Osteoblast (primary cell): Measurements from ENCODE around the gene EBI3. TPM values are rescaled to one million over a fixed set of nuclear protein-coding genes. Genes with fewer than 3 reads are reported as not detected.

ENCODE experiments used
- DNase-seq: peaks from one replicate; pipeline ENCODE4 v3.0.0; 2011; ENCODE audit warnings: low spot score, mixed read lengths; ENCODE audit not compliant: insufficient read length; ENCODE audit errors: missing footprints
- H2AFZ ChIP-seq: 2 replicates; pipeline ENCODE4 v1.6.0; 2011; ENCODE audit warnings: mild to moderate bottlenecking, low read length
- H3K27ac ChIP-seq: 2 replicates; pipeline ENCODE4 v1.5.1; 2011; ENCODE audit warnings: mild to moderate bottlenecking, low read depth, low read length, moderate library complexity
- H3K27me3 ChIP-seq: 2 replicates; pipeline ENCODE4 v1.6.0; 2012; ENCODE audit warnings: mild to moderate bottlenecking, control low read depth, inconsistent platforms, low read length, moderate library complexity; ENCODE audit not compliant: insufficient read depth
- H3K36me3 ChIP-seq: 2 replicates; pipeline ENCODE4 v1.5.1; 2011; ENCODE audit warnings: mild to moderate bottlenecking, low read length, control low read depth, moderate library complexity; ENCODE audit not compliant: insufficient read depth
- H3K4me1 ChIP-seq: 2 replicates; pipeline ENCODE4 v1.5.1; 2011; ENCODE audit warnings: mild to moderate bottlenecking, low read length, control low read depth, moderate library complexity; ENCODE audit not compliant: insufficient read depth
- H3K4me2 ChIP-seq: 2 replicates; pipeline ENCODE4 v1.6.0; 2011; ENCODE audit warnings: mild to moderate bottlenecking, low read length; ENCODE audit not compliant: insufficient read depth
- H3K4me3 ChIP-seq: fragments of 200-600 bp; sonication (generic); 3 replicates; pipeline ENCODE4 v1.5.1; 2012; ENCODE audit warnings: mild to moderate bottlenecking, low read length, inconsistent platforms; ENCODE audit not compliant: insufficient read depth
- H3K79me2 ChIP-seq: 2 replicates; pipeline ENCODE4 v1.6.0; 2012; ENCODE audit warnings: mild to moderate bottlenecking, low read length, control low read depth, inconsistent platforms; ENCODE audit not compliant: insufficient read depth
- H3K9me3 ChIP-seq: 2 replicates; pipeline ENCODE4 v1.5.1; 2011; ENCODE audit warnings: low read depth, low read length, control low read depth
- H4K20me1 ChIP-seq: 2 replicates; pipeline ENCODE4 v1.6.0; 2012; ENCODE audit warnings: mild to moderate bottlenecking, low read length, control low read depth; ENCODE audit not compliant: insufficient read depth
- total RNA-seq: library from RNA; depleted of rRNA; stranded (reverse); fragments of >200 nt; gene quantifications from 2 replicates; pipeline ENCODE4 v1.2.3, GENCODE V29; 2012
- TF ChIP-seq, protein P1 (sequence below): IDR thresholded peaks from 2 replicates; pipeline ENCODE4 v1.5.1; 2011; ENCODE audit warnings: mild to moderate bottlenecking, low read depth, low read length, moderate library complexity; ENCODE audit errors: extremely low read depth

EBI3 gene
- total RNA-seq, 1 donor = not detected

- H3K9me3 ChIP-seq = no peaks in the 10 kb centered on the region
- H4K20me1 ChIP-seq = no peaks in the 10 kb centered on the region
- H3K4me1 ChIP-seq = no peaks in the 10 kb centered on the region
- H3K4me2 ChIP-seq = no peak overlapping the region
- H3K36me3 ChIP-seq = no peaks in the 10 kb centered on the region
- peaks cover 16% of the 10 kb centered on the region for H3K27me3 ChIP-seq
- H2AFZ ChIP-seq = no peak overlapping the region
- H3K27ac ChIP-seq = no peak overlapping the region
- peak; percentile 43 for DNase-seq
- TF ChIP-seq, protein P1, sequence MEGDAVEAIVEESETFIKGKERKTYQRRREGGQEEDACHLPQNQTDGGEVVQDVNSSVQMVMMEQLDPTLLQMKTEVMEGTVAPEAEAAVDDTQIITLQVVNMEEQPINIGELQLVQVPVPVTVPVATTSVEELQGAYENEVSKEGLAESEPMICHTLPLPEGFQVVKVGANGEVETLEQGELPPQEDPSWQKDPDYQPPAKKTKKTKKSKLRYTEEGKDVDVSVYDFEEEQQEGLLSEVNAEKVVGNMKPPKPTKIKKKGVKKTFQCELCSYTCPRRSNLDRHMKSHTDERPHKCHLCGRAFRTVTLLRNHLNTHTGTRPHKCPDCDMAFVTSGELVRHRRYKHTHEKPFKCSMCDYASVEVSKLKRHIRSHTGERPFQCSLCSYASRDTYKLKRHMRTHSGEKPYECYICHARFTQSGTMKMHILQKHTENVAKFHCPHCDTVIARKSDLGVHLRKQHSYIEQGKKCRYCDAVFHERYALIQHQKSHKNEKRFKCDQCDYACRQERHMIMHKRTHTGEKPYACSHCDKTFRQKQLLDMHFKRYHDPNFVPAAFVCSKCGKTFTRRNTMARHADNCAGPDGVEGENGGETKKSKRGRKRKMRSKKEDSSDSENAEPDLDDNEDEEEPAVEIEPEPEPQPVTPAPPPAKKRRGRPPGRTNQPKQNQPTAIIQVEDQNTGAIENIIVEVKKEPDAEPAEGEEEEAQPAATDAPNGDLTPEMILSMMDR = no peak
- H3K79me2 ChIP-seq = no peaks in the 10 kb centered on the region
- H3K4me3 ChIP-seq = no peak overlapping the region
Observed at GRCh38 chr19:4197625-4198466, 31.5 kb upstream of the EBI3 start.

DNA sequence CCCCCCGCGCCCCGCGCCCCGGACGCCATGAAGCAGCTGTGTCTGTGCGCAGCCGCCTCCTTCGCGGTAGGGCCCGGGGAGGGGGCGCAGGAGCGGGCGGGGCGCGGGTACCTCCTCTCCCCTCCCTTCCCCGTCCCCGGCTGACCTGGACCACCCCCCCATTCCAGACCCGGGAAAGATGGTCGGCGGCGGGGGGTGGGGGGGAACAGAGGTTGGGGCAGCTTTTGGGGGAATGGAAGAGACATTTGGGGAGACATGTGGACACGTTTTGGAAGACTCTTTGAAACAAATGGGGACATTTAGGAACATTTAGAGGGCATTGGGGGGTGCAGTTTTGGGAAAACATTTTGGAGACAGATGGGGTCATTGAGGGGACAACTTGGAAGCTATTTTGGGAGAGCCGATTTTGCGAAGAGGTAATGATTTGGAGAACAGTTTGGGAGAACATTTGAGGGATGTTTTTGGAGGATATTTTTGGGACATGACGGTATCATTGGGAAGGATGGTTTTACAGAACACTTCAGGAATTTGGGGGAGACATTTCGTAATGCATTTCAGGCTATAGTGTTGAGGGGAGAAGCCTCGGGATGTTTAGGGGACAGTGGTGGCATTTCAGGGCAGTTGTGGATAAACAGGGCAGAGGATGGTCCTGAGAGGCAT is 30.7 kb upstream of the EBI3 start:
- Histone ChIP-seq H4K20me1 (no peaks in the 10 kb centered on the region), H3K27ac (no peak overlapping the region), H2AFZ (no peak overlapping the region), H3K4me1 (no peaks in the 10 kb centered on the region), H3K4me3 (no peak overlapping the region), H3K36me3 (no peaks in the 10 kb centered on the region), H3K27me3 (peaks cover 16% of the 10 kb centered on the region), H3K4me2 (no peak overlapping the region), H3K9me3 (no peaks in the 10 kb centered on the region), H3K79me2 (no peaks in the 10 kb centered on the region)
- TF ChIP-seq, protein P1 = no peak
- peak; percentile 88 for DNase-seq

- Histone ChIP-seq H3K4me3 (no peak overlapping the region), H3K4me2 (no peak overlapping the region), H3K27ac (no peak overlapping the region), H3K4me1 (peaks cover 3% of the 10 kb centered on the region), H4K20me1 (no peaks in the 10 kb centered on the region), H3K27me3 (peaks cover 9% of the 10 kb centered on the region), H3K79me2 (no peaks in the 10 kb centered on the region), H2AFZ (no peak overlapping the region), H3K9me3 (no peaks in the 10 kb centered on the region), H3K36me3 (no peaks in the 10 kb centered on the region)
- peak; percentile 42 for DNase-seq
- TF ChIP-seq, protein P1 = no peak
Observed at GRCh38 chr19:4199699-4200293, 29.5 kb upstream of the EBI3 start.
